CD4-positive, alpha-beta T cell (primary cell): Measurements from ENCODE around the gene TAF3. TPM values are rescaled to one million over a fixed set of nuclear protein-coding genes. Genes with fewer than 3 reads are reported as not detected.

Experiments used
- ATAC-seq: fragments of 200-7000 bp; cut with Tn5 transposase; one replicate; pipeline ENCODE4 v1.10.0; 2022; ENCODE audit warnings: mild to moderate bottlenecking; ENCODE audit not compliant: poor library complexity
- CTCF ChIA-PET: fragments of 350-600 bp; sonication (Branson Sonifier 250); formaldehyde crosslinking; loops from one replicate; lab custom pipeline; 2021; ENCODE audit warnings: antibody characterized with exemption, inconsistent platforms; lab: Charles Lee
- POLR2A ChIA-PET: fragments of 350-600 bp; sonication (Branson Sonifier 250); formaldehyde crosslinking; loops from one replicate; lab custom pipeline; 2021; ENCODE audit warnings: antibody characterized with exemption, inconsistent platforms; lab: Charles Lee
- DNase-seq, 14 experiments: peaks; one replicate each; pipeline ENCODE4 v3.0.0-alpha.2; 2013 to 2020; ENCODE audit warnings: mixed read lengths in 2 of 14
- H3K27ac ChIP-seq, 2 donors: one replicate each; pipeline versions ENCODE4 v1.5.1 to v1.7.0; 2013; ENCODE audit warnings: low read length in 2 of 2, low read depth in 1 of 2, mild to moderate bottlenecking in 1 of 2
- H3K27me3 ChIP-seq, 2 experiments: 1 replicate in 1 of 2; 2 replicates in 1 of 2; pipeline versions ENCODE4 v1.6.1 to v1.7.0; 2013; ENCODE audit warnings: low read length in 2 of 2, control low read depth in 1 of 2, mild to moderate bottlenecking in 1 of 2, moderate library complexity in 1 of 2; ENCODE audit not compliant: insufficient read depth in 2 of 2, control insufficient read depth in 1 of 2
- H3K36me3 ChIP-seq: one replicate; pipeline ENCODE4 v1.6.1; 2013; ENCODE audit warnings: low read length, control low read depth; ENCODE audit not compliant: insufficient read depth
- H3K4me1 ChIP-seq: one replicate; pipeline ENCODE4 v1.6.1; 2013; ENCODE audit warnings: low read length, control low read depth; ENCODE audit not compliant: insufficient read depth
- H3K4me3 ChIP-seq: one replicate; pipeline ENCODE4 v1.5.1; 2013; ENCODE audit warnings: mild to moderate bottlenecking, low read length, moderate library complexity
- H3K9me3 ChIP-seq, 2 experiments: 1 replicate in 1 of 2; 2 replicates in 1 of 2; pipeline versions ENCODE4 v1.6.1 to v1.7.0; 2013; ENCODE audit warnings: low read length in 2 of 2, mild to moderate bottlenecking in 2 of 2, control low read depth in 1 of 2, moderate library complexity in 1 of 2; ENCODE audit not compliant: control insufficient read depth in 1 of 2, insufficient read depth in 1 of 2
- H3K27ac Mint-ChIP-seq: one replicate; pipeline ENCODE4 v1.8.0; 2020; ENCODE audit warnings: mixed read lengths
- H3K27me3 Mint-ChIP-seq: one replicate; pipeline ENCODE4 v1.8.0; 2021; ENCODE audit warnings: mixed read lengths
- H3K36me3 Mint-ChIP-seq: one replicate; pipeline ENCODE4 v1.8.0; 2021; ENCODE audit warnings: low read depth, mixed read lengths
- H3K4me1 Mint-ChIP-seq: one replicate; pipeline ENCODE4 v1.8.0; 2021; ENCODE audit warnings: low read depth, mixed read lengths
- H3K4me3 Mint-ChIP-seq: one replicate; pipeline ENCODE4 v1.8.0; 2020; ENCODE audit warnings: mild to moderate bottlenecking, mixed read lengths
- H3K9me3 Mint-ChIP-seq: one replicate; pipeline ENCODE4 v1.8.0; 2020; ENCODE audit warnings: mixed read lengths
- intact Hi-C, 2 experiments: fragments of 100-400 bp; cut with DNase I in 1 of 2; cut with micrococcal nuclease in 1 of 2; formaldehyde crosslinking; loops; one replicate each; pipeline versions ENCODE4 v1.15.1 to v1.9.0; 2023 to 2025; cut with DNase I, micrococcal nuclease
- total RNA-seq, 174 experiments: library from RNA in 2 of 174; stranded (reverse) in 2 of 174; gene quantifications; one replicate each; pipeline ENCODE4 v1.2.3 and lab custom pipeline; 2021 to 2026
- TF ChIP-seq, protein P1 (sequence below): fragments of 200-600 bp; IDR thresholded peaks from one replicate; pipeline ENCODE4 v1.8.0; 2022; ENCODE audit warnings: antibody characterized with exemption, mild to moderate bottlenecking

TAF3 gene
- total RNA-seq, 2 experiments from 2014 or later: 12.6 to 12.8 TPM

GRCh38 chr10:7955446-7955845, 137.1 kb downstream of the TAF3 start:
- no peak for ATAC-seq
- Mint-ChIP-seq H3K4me3 (no peak overlapping the region), H3K36me3 (peaks cover 11% of the 10 kb centered on the region), H3K4me1 (peaks cover 33% of the 10 kb centered on the region), H3K9me3 (no peaks in the 10 kb centered on the region), H3K27me3 (no peaks in the 10 kb centered on the region), H3K27ac (no peak overlapping the region)
- H3K27me3 ChIP-seq: no peaks in the 10 kb centered on the region
- no peak overlapping the region for H3K27ac ChIP-seq
- CTCF ChIA-PET: no interaction called here
- DNase-seq: no peak
- TF ChIP-seq, protein P1, sequence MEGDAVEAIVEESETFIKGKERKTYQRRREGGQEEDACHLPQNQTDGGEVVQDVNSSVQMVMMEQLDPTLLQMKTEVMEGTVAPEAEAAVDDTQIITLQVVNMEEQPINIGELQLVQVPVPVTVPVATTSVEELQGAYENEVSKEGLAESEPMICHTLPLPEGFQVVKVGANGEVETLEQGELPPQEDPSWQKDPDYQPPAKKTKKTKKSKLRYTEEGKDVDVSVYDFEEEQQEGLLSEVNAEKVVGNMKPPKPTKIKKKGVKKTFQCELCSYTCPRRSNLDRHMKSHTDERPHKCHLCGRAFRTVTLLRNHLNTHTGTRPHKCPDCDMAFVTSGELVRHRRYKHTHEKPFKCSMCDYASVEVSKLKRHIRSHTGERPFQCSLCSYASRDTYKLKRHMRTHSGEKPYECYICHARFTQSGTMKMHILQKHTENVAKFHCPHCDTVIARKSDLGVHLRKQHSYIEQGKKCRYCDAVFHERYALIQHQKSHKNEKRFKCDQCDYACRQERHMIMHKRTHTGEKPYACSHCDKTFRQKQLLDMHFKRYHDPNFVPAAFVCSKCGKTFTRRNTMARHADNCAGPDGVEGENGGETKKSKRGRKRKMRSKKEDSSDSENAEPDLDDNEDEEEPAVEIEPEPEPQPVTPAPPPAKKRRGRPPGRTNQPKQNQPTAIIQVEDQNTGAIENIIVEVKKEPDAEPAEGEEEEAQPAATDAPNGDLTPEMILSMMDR: no peak
- intact Hi-C loops: no loop called here
- POLR2A ChIA-PET: no interaction called here
- H3K36me3 ChIP-seq: no peaks in the 10 kb centered on the region
- no peak overlapping the region for H3K4me3 ChIP-seq
- no peaks in the 10 kb centered on the region for H3K4me1 ChIP-seq
- H3K9me3 ChIP-seq: no peaks in the 10 kb centered on the region

DNA sequence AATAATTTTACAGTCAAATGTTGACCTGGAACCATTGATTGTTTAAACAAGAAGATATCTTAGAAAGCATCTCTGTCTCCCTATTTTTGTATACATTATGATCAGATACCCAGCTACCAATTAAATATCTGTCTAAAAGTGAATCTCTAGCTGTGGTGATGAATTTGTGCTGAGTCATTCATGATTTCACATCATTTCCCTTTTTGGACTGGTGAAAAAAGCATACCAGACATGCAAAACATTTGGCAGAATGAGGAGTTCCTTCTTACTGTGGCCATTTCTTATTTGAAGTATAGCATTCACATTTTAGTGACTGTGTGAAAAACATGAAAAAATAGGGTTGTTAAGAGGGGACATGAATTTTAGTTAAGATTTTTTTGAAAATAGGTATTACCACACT, 138.2 kb downstream of the TAF3 start:
- no peak overlapping the region for H3K4me3 Mint-ChIP-seq
- intact Hi-C loops: no loop called here
- H3K27me3 Mint-ChIP-seq: no peaks in the 10 kb centered on the region
- H3K27ac Mint-ChIP-seq: no peak overlapping the region
- Histone ChIP-seq H3K9me3 (no peaks in the 10 kb centered on the region), H3K36me3 (no peaks in the 10 kb centered on the region), H3K27me3 (no peaks in the 10 kb centered on the region), H3K4me3 (no peak overlapping the region), H3K4me1 (no peaks in the 10 kb centered on the region), H3K27ac (no peak overlapping the region)
- peaks cover 23% of the 10 kb centered on the region for H3K4me1 Mint-ChIP-seq
- no peaks in the 10 kb centered on the region for H3K9me3 Mint-ChIP-seq
- TF ChIP-seq, protein P1: no peak
- POLR2A ChIA-PET: no interaction called here
- CTCF ChIA-PET: no interaction called here
- no peak for ATAC-seq
- peak in 3 of 14 experiments; percentile 9 to 14 (median 14) for DNase-seq
- H3K36me3 Mint-ChIP-seq: peaks cover 12% of the 10 kb centered on the region

DNA sequence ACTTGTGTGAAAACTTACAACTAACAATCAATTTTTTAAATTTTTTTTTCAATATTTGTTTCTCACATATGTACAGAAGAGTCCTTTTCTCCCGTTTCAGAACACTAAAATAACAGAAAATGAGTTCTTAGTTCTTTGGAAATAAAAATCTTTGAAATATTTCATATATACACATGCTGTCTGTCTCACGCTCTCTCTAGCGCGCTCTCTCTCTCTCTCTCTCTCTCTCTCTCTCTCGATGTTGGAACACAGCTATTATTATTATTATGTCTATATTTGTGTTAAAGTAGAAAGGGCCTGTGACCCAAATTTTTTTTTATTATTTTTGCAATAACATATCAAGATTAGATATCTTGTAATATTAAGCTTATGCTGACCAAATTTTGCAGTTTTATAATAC, 139.3 kb downstream of the TAF3 start:
- POLR2A ChIA-PET: no interaction called here
- Histone ChIP-seq H3K9me3 (no peaks in the 10 kb centered on the region), H3K4me3 (no peak overlapping the region), H3K27ac (no peak overlapping the region), H3K36me3 (no peaks in the 10 kb centered on the region), H3K4me1 (no peaks in the 10 kb centered on the region), H3K27me3 (no peaks in the 10 kb centered on the region)
- intact Hi-C loops: no loop called here
- TF ChIP-seq, protein P1: no peak
- H3K27me3 Mint-ChIP-seq: no peaks in the 10 kb centered on the region
- DNase-seq: no peak
- no peak overlapping the region for H3K4me3 Mint-ChIP-seq
- no peak overlapping the region for H3K27ac Mint-ChIP-seq
- no peaks in the 10 kb centered on the region for H3K9me3 Mint-ChIP-seq
- H3K4me1 Mint-ChIP-seq: peaks cover 20% of the 10 kb centered on the region
- CTCF ChIA-PET: no interaction called here
- ATAC-seq: no peak
- peaks cover 12% of the 10 kb centered on the region for H3K36me3 Mint-ChIP-seq
